ENCODE results near the gene ANKFY1. TPM values are rescaled to one million over a fixed set of nuclear protein-coding genes. Genes with fewer than 3 reads are reported as not detected.
A peak's percentile ranks its signal among the peaks of the same experiment; 100 is the strongest.

ANKFY1 gene
- total RNA-seq, 4 donors from 2014 or later: 53.0 to 69.9 (median 54.7) TPM

GRCh38 chr17:4248504-4249277 lies 15.1 kb downstream of the ANKFY1 start:
- peaks cover 13 to 59% (median 35%) of the 10 kb centered on the region in 4 donors for H3K4me1 ChIP-seq
- DNase-seq: no peak
- WGBS, 2 donors (ENCODE audit: low coverage in 1 of 2): 85% methylated on average over 5 to 7 of the region's 7 CpGs
- H3K27me3 ChIP-seq: no peaks in the 10 kb centered on the region
- intact Hi-C loops (cut with DNase I; ENCODE audit: low total_unique reads) (no loop called here), in situ Hi-C loops (cut with MboI; ENCODE audit: low pct_ligation_motif_present in 1 of 4, low pct_unique_long_range_greater_than_20kb in 1 of 4, low sequenced_read_pairs in 3 of 4) (no loop called here)
- H3K36me3 ChIP-seq: no peaks in the 10 kb centered on the region
- TF ChIP-seq CTCF (IDR thresholded peaks at IDR 0.05): no peak
- no peak for TF ChIP-seq EP300 (IDR thresholded peaks at IDR 0.05; ENCODE audit: low read depth)
- H3K27ac ChIP-seq: peak overlapping the region; percentile 61 to 71 (median 68)
- no peaks in the 10 kb centered on the region for H3K9me3 ChIP-seq
- no peak overlapping the region for H3K4me3 ChIP-seq

GRCh38 chr17:4247971-4248388 lies 15.8 kb downstream of the ANKFY1 start:
- intact Hi-C loops (cut with DNase I; ENCODE audit: low total_unique reads) (no loop called here), in situ Hi-C loops (cut with MboI; ENCODE audit: low pct_ligation_motif_present in 1 of 4, low pct_unique_long_range_greater_than_20kb in 1 of 4, low sequenced_read_pairs in 3 of 4) (no loop called here)
- no peaks in the 10 kb centered on the region for H3K27me3 ChIP-seq
- no peak for TF ChIP-seq POLR2AphosphoS5 (IDR thresholded peaks at IDR 0.05)
- TF ChIP-seq CTCF (IDR thresholded peaks at IDR 0.05): no peak
- TF ChIP-seq EP300 (IDR thresholded peaks at IDR 0.05; ENCODE audit: low read depth): no peak
- TF ChIP-seq POLR2A (IDR thresholded peaks at IDR 0.05): no peak
- DNase-seq: peak; percentile 82
- H3K36me3 ChIP-seq: no peaks in the 10 kb centered on the region
- no peak overlapping the region for H3K4me3 ChIP-seq
- peak overlapping the region; percentile 61 to 71 (median 68) for H3K27ac ChIP-seq
- no peaks in the 10 kb centered on the region for H3K9me3 ChIP-seq
- H3K4me1 ChIP-seq: peaks cover 13 to 59% (median 35%) of the 10 kb centered on the region in 4 donors
- 50 to 53% methylated on average over 6 to 10 of the region's 11 CpGs for WGBS, 2 donors (ENCODE audit: low coverage in 1 of 2)

- H3K27ac ChIP-seq: peak overlapping the region; percentile 61 to 71 (median 68)
- H3K4me3 ChIP-seq: no peak overlapping the region
- no peaks in the 10 kb centered on the region for H3K36me3 ChIP-seq
- no peaks in the 10 kb centered on the region for H3K27me3 ChIP-seq
- peak; percentile 28 for DNase-seq
- H3K9me3 ChIP-seq: no peaks in the 10 kb centered on the region
- TF ChIP-seq EP300 (IDR thresholded peaks at IDR 0.05; ENCODE audit: low read depth) (no peak), POLR2AphosphoS5 (IDR thresholded peaks at IDR 0.05) (no peak), CTCF (IDR thresholded peaks at IDR 0.05) (no peak), POLR2A (IDR thresholded peaks at IDR 0.05) (no peak)
- intact Hi-C loops (cut with DNase I; ENCODE audit: low total_unique reads): no loop called here
- H3K4me1 ChIP-seq: peaks cover 13 to 56% (median 35%) of the 10 kb centered on the region in 4 donors
- in situ Hi-C loops (cut with MboI; ENCODE audit: low pct_ligation_motif_present in 1 of 4, low pct_unique_long_range_greater_than_20kb in 1 of 4, low sequenced_read_pairs in 3 of 4): no loop called here
- WGBS, 2 donors (ENCODE audit: low coverage in 1 of 2): 50% methylated on average over 5 of the region's 5 CpGs; no CpG with 5 or more reads in 1 of the 2 donors
Observed at GRCh38 chr17:4247361-4247970, 16.3 kb downstream of the ANKFY1 start.

GRCh38 chr17:4246674-4247073 lies 17.1 kb downstream of the ANKFY1 start:
- peak overlapping the region in 3 of 4 donors; percentile 66 to 71 (median 69) for H3K27ac ChIP-seq
- no peak for DNase-seq
- no peaks in the 10 kb centered on the region for H3K27me3 ChIP-seq
- H3K4me3 ChIP-seq: no peak overlapping the region
- WGBS, 2 donors (ENCODE audit: low coverage in 1 of 2): 96% methylated on average over 5 of the region's 5 CpGs; no CpG with 5 or more reads in 1 of the 2 donors
- H3K9me3 ChIP-seq: no peaks in the 10 kb centered on the region
- in situ Hi-C loops (cut with MboI; ENCODE audit: low pct_ligation_motif_present in 1 of 4, low pct_unique_long_range_greater_than_20kb in 1 of 4, low sequenced_read_pairs in 3 of 4) (no loop called here), intact Hi-C loops (cut with DNase I; ENCODE audit: low total_unique reads) (no loop called here)
- peaks cover 13 to 52% (median 35%) of the 10 kb centered on the region in 4 donors for H3K4me1 ChIP-seq
- peaks cover 0 to 7% (median under 1%) of the 10 kb centered on the region in 4 donors for H3K36me3 ChIP-seq
- TF ChIP-seq CTCF (IDR thresholded peaks at IDR 0.05) (no peak), POLR2AphosphoS5 (IDR thresholded peaks at IDR 0.05) (no peak)
